DND-41 (cell line): ENCODE measurements around the gene PHF19.

Source experiments
- ATAC-seq: fragments of 200-7000 bp; cut with Tn5 transposase; 3 replicates; pipeline ENCODE4 v1.9.1; 2021; ENCODE audit warnings: low read depth; ENCODE audit not compliant: insufficient read depth
- DNase-seq: peaks from one replicate; pipeline ENCODE4 v3.0.0-alpha.2; 2020
- H2AFZ ChIP-seq: 2 replicates; pipeline ENCODE4 v1.6.0; 2012; ENCODE audit warnings: low read depth, low read length
- H3K27ac ChIP-seq: 2 replicates; pipeline ENCODE4 v1.5.1; 2012; ENCODE audit warnings: low read length, inconsistent platforms
- H3K27me3 ChIP-seq: fragments of 200-600 bp; sonication (generic); 2 replicates; pipeline ENCODE4 v1.6.0; 2012; ENCODE audit warnings: low read length, mild to moderate bottlenecking, inconsistent platforms; ENCODE audit not compliant: insufficient read depth, poor library complexity
- H3K36me3 ChIP-seq: 2 replicates; pipeline ENCODE4 v1.5.1; 2012; ENCODE audit warnings: low read length, inconsistent platforms; ENCODE audit not compliant: insufficient read depth
- H3K4me1 ChIP-seq: 2 replicates; pipeline ENCODE4 v1.5.1; 2012; ENCODE audit warnings: mild to moderate bottlenecking, low read length; ENCODE audit not compliant: insufficient read depth
- H3K4me2 ChIP-seq: 2 replicates; pipeline ENCODE4 v1.6.0; 2012; ENCODE audit warnings: mild to moderate bottlenecking, moderate library complexity, low read length, inconsistent platforms; ENCODE audit not compliant: insufficient read depth
- H3K4me3 ChIP-seq, 2 experiments: fragments of 200-600 bp in 1 of 2; shearing (Covaris generic) in 1 of 2; 2 replicates each; pipeline ENCODE4 v1.5.1; 2012 to 2016; ENCODE audit warnings: inconsistent platforms in 2 of 2, low read length in 2 of 2, mild to moderate bottlenecking in 2 of 2, low read depth in 1 of 2, moderate library complexity in 1 of 2
- H3K79me2 ChIP-seq: 2 replicates; pipeline ENCODE4 v1.6.0; 2012; ENCODE audit warnings: low read length, inconsistent platforms; ENCODE audit not compliant: insufficient read depth
- H3K9ac ChIP-seq: 2 replicates; pipeline ENCODE4 v1.6.0; 2012; ENCODE audit warnings: low read depth, mild to moderate bottlenecking, inconsistent platforms, low read length, moderate library complexity
- H3K9me3 ChIP-seq: 2 replicates; pipeline ENCODE4 v1.5.1; 2012; ENCODE audit warnings: low read length, moderate library complexity, mild to moderate bottlenecking, inconsistent platforms; ENCODE audit not compliant: insufficient read depth, severe bottlenecking
- H4K20me1 ChIP-seq: 2 replicates; pipeline ENCODE4 v1.6.0; 2012; ENCODE audit warnings: low read length; ENCODE audit not compliant: insufficient read depth
- CTCF ChIP-seq: IDR thresholded peaks from 2 replicates; pipeline ENCODE4 v1.5.1; 2012; ENCODE audit warnings: borderline replicate concordance, low read length, moderate library complexity, mild to moderate bottlenecking; ENCODE audit not compliant: poor library complexity, severe bottlenecking; ENCODE audit errors: extremely low read depth
- EZH2 ChIP-seq: IDR thresholded peaks from 3 replicates; pipeline ENCODE4 v1.6.1; 2012; ENCODE audit warnings: borderline replicate concordance, low read depth, mild to moderate bottlenecking, moderate library complexity, low read length, inconsistent platforms; ENCODE audit not compliant: severe bottlenecking

PHF19 gene

GRCh38 chr9:120861935-120862334, 15.1 kb downstream of the PHF19 start:
- Histone ChIP-seq H3K4me1 (no peaks in the 10 kb centered on the region), H4K20me1 (peaks cover 2% of the 10 kb centered on the region; the same call in 1 of the 2 replicates), H3K36me3 (peaks cover 94% of the 10 kb centered on the region), H3K4me3 (no peak overlapping the region), H2AFZ (no peak overlapping the region), H3K27ac (no peak overlapping the region), H3K9ac (no peak overlapping the region), H3K4me2 (no peak overlapping the region), H3K27me3 (no peaks in the 10 kb centered on the region), H3K9me3 (no peaks in the 10 kb centered on the region), H3K79me2 (no peaks in the 10 kb centered on the region)
- DNase-seq = no peak
- TF ChIP-seq EZH2 (no peak), CTCF (no peak)
- no peak for ATAC-seq

- no peak for ATAC-seq
- H3K36me3 ChIP-seq = peaks cover 89% of the 10 kb centered on the region
- no peak for DNase-seq
Observed at GRCh38 chr9:120860083-120860482, 16.9 kb downstream of the PHF19 start.

GRCh38 chr9:120859361-120859760, 17.6 kb downstream of the PHF19 start:
- TF ChIP-seq EZH2 (no peak), CTCF (no peak)
- Histone ChIP-seq H3K79me2 (no peaks in the 10 kb centered on the region), H3K4me2 (no peak overlapping the region)

More at GRCh38 chr9:120860083-120860482, 16.9 kb downstream of the PHF19 start:
- no peak for TF ChIP-seq CTCF
- no peak for TF ChIP-seq EZH2
- no peaks in the 10 kb centered on the region for H4K20me1 ChIP-seq
- no peaks in the 10 kb centered on the region for H3K4me1 ChIP-seq
- H3K4me2 ChIP-seq = no peak overlapping the region
- no peak overlapping the region for H2AFZ ChIP-seq
- no peak overlapping the region for H3K4me3 ChIP-seq
- no peaks in the 10 kb centered on the region for H3K27me3 ChIP-seq
- H3K9me3 ChIP-seq = no peaks in the 10 kb centered on the region
- H3K79me2 ChIP-seq = no peaks in the 10 kb centered on the region
- H3K9ac ChIP-seq = no peak overlapping the region
- no peak overlapping the region for H3K27ac ChIP-seq

GRCh38 chr9:120857902-120858301, 19.1 kb downstream of the PHF19 start:
- Histone ChIP-seq H3K27ac (no peak overlapping the region), H3K27me3 (no peaks in the 10 kb centered on the region), H4K20me1 (no peaks in the 10 kb centered on the region), H3K4me3 (no peak overlapping the region), H3K36me3 (peaks cover 89% of the 10 kb centered on the region), H3K9ac (no peak overlapping the region), H3K4me2 (no peak overlapping the region), H3K9me3 (no peaks in the 10 kb centered on the region), H2AFZ (no peak overlapping the region), H3K4me1 (no peaks in the 10 kb centered on the region), H3K79me2 (no peaks in the 10 kb centered on the region)
- no peak for TF ChIP-seq CTCF
- no peak for TF ChIP-seq EZH2
- ATAC-seq = no peak
- DNase-seq = no peak

More at GRCh38 chr9:120859361-120859760, 17.6 kb downstream of the PHF19 start:
- Histone ChIP-seq H3K27ac (peak overlapping the region; percentile 1; the same call in 1 of the 2 replicates), H3K4me1 (no peaks in the 10 kb centered on the region), H3K9me3 (no peaks in the 10 kb centered on the region), H3K36me3 (peaks cover 92% of the 10 kb centered on the region), H3K4me3 (no peak overlapping the region), H3K27me3 (no peaks in the 10 kb centered on the region), H3K9ac (no peak overlapping the region), H2AFZ (no peak overlapping the region), H4K20me1 (no peaks in the 10 kb centered on the region)
- DNase-seq (no peak), ATAC-seq (no peak)
